Left ventricle myocardium inferior (tissue), 1 donor: ENCODE results near the gene TCERG1L. TPM values are rescaled to one million over a fixed set of nuclear protein-coding genes. Genes with fewer than 3 reads are reported as not detected.

ENCODE experiments used
- DNase-seq: peaks from one replicate; pipeline ENCODE4 v3.0.0-alpha.2; 2020
- H3K27ac ChIP-seq: fragments of 200-600 bp; replicated peaks from 2 replicates; pipeline ENCODE4 v1.8.0; 2021
- H3K27me3 ChIP-seq: fragments of 200-600 bp; 2 replicates; pipeline ENCODE4 v1.8.0; 2021; ENCODE audit warnings: low read depth
- H3K36me3 ChIP-seq: fragments of 200-600 bp; 2 replicates; pipeline ENCODE4 v1.8.0; 2021
- H3K4me1 ChIP-seq: fragments of 200-600 bp; 2 replicates; pipeline ENCODE4 v1.8.0; 2021
- H3K4me3 ChIP-seq: fragments of 200-600 bp; 2 replicates; pipeline ENCODE4 v1.8.0; 2021; ENCODE audit warnings: mild to moderate bottlenecking, moderate library complexity
- H3K9me3 ChIP-seq: fragments of 200-600 bp; replicated peaks from 2 replicates; pipeline ENCODE4 v1.8.0; 2021
- CTCF ChIP-seq: fragments of 200-600 bp; IDR thresholded peaks from 2 replicates; pipeline ENCODE4 v1.8.0; 2021; ENCODE audit warnings: antibody characterized with exemption, mild to moderate bottlenecking, borderline replicate concordance
- intact Hi-C: fragments of 100-400 bp; cut with micrococcal nuclease; formaldehyde crosslinking; loops from one replicate; pipeline ENCODE4 v1.11.0; 2022
- total RNA-seq: library from RNA; stranded (reverse); fragmentation: NEBNext Ultra II Directional; extraction: Animal tissue kit (Norgen Biotek cat#: 25700); gene quantifications from one replicate; pipeline ENCODE4 v1.2.1, GENCODE V29; 2021
- donor health status: DM: no; HTN: yes; CAD: no; lungs with severe emphysema.

TCERG1L gene
- total RNA-seq, 1 donor from 2014 or later = not detected

GRCh38 chr10:131219955-131220489 is 91.5 kb downstream of the TCERG1L start:
- Histone ChIP-seq H3K27me3 (peaks cover 88% of the 10 kb centered on the region), H3K36me3 (no peaks in the 10 kb centered on the region), H3K4me1 (no peaks in the 10 kb centered on the region), H3K9me3 (no peaks in the 10 kb centered on the region), H3K4me3 (no peak overlapping the region), H3K27ac (no peak overlapping the region)
- TF ChIP-seq CTCF = no peak
- DNase-seq = no peak
- intact Hi-C loops = no loop called here

GRCh38 chr10:131219584-131219886 is 92.0 kb downstream of the TCERG1L start:
- no peak for DNase-seq

GRCh38 chr10:131218811-131219583 is 92.5 kb downstream of the TCERG1L start:
- Histone ChIP-seq H3K36me3 (no peaks in the 10 kb centered on the region), H3K27me3 (peaks cover 87% of the 10 kb centered on the region), H3K9me3 (no peaks in the 10 kb centered on the region), H3K4me3 (no peak overlapping the region), H3K4me1 (no peaks in the 10 kb centered on the region), H3K27ac (no peak overlapping the region)
- intact Hi-C loops = no loop called here
- DNase-seq = no peak
- TF ChIP-seq CTCF = no peak

More at GRCh38 chr10:131219584-131219886, 92.0 kb downstream of the TCERG1L start:
- no peak for TF ChIP-seq CTCF
- H3K4me3 ChIP-seq = no peak overlapping the region
- no peaks in the 10 kb centered on the region for H3K36me3 ChIP-seq
- H3K27me3 ChIP-seq = peaks cover 87% of the 10 kb centered on the region
- intact Hi-C loops = no loop called here
- no peak overlapping the region for H3K27ac ChIP-seq
- H3K4me1 ChIP-seq = no peaks in the 10 kb centered on the region
- no peaks in the 10 kb centered on the region for H3K9me3 ChIP-seq

GRCh38 chr10:131216681-131217230 is 94.8 kb downstream of the TCERG1L start:
- no peak overlapping the region for H3K4me3 ChIP-seq
- no peaks in the 10 kb centered on the region for H3K9me3 ChIP-seq
- TF ChIP-seq CTCF = no peak
- H3K27me3 ChIP-seq = peaks cover 74% of the 10 kb centered on the region
- no peaks in the 10 kb centered on the region for H3K4me1 ChIP-seq
- intact Hi-C loops = no loop called here
- no peak for DNase-seq
- H3K27ac ChIP-seq = no peak overlapping the region
- no peaks in the 10 kb centered on the region for H3K36me3 ChIP-seq

- no peaks in the 10 kb centered on the region for H3K9me3 ChIP-seq
- H3K4me1 ChIP-seq = no peaks in the 10 kb centered on the region
- H3K4me3 ChIP-seq = no peak overlapping the region
- no peak overlapping the region for H3K27ac ChIP-seq
- H3K36me3 ChIP-seq = no peaks in the 10 kb centered on the region
- intact Hi-C loops = no loop called here
- peaks cover 74% of the 10 kb centered on the region for H3K27me3 ChIP-seq
- TF ChIP-seq CTCF = no peak
- no peak for DNase-seq
These were observed 95.7 kb downstream of the TCERG1L start for GRCh38 chr10:131215776-131216175.
